ENCODE measurements around the gene VSIG8. TPM values are rescaled to one million over a fixed set of nuclear protein-coding genes. Genes with fewer than 3 reads are reported as not detected.

VSIG8 gene
- total and polyA plus RNA-seq, 2 donors (not counting 1 experiment from before 2014, with no cell fraction given), result under 0.01 TPM; not detected in 1

DNA sequence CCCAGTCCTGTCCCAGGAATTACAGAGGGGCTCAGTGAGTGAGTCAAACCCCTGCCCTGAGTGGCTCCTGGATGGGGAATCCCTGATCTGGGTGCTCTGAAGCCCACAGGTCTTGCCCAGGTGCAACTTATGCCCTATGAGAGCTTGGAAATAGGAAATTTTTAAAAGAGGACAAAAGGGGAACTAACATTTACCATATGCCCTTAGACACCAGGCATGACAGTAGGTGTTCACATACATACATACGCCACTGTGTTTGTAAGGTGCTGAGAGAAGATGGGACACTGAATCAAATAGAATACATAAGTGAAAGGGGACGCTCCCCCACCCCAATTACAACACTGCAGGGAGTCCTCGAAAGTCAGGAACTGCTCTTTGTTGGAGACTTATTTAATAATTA is 36.1 kb upstream of the VSIG8 start:
- H3K27ac ChIP-seq (ENCODE audit: insufficient read depth, low read length), result no peak overlapping the region
- H3K4me3 ChIP-seq (replicated peaks in 1 of 4; ENCODE audit: control extremely low read depth in 1 of 4, insufficient read depth in 1 of 4, low read depth in 3 of 4, low read length in 4 of 4), result no peak overlapping the region
- no peak overlapping the region for H3K4me2 ChIP-seq (ENCODE audit: extremely low read depth, insufficient read depth, low read length)
- peaks cover 3% of the 10 kb centered on the region for H3K4me1 ChIP-seq (ENCODE audit: control insufficient read depth, extremely low read depth, insufficient read depth, low read length)
- no peaks in the 10 kb centered on the region for H3K79me2 ChIP-seq (ENCODE audit: control insufficient read depth, insufficient read depth, low read length)
- TF ChIP-seq, protein P1, sequence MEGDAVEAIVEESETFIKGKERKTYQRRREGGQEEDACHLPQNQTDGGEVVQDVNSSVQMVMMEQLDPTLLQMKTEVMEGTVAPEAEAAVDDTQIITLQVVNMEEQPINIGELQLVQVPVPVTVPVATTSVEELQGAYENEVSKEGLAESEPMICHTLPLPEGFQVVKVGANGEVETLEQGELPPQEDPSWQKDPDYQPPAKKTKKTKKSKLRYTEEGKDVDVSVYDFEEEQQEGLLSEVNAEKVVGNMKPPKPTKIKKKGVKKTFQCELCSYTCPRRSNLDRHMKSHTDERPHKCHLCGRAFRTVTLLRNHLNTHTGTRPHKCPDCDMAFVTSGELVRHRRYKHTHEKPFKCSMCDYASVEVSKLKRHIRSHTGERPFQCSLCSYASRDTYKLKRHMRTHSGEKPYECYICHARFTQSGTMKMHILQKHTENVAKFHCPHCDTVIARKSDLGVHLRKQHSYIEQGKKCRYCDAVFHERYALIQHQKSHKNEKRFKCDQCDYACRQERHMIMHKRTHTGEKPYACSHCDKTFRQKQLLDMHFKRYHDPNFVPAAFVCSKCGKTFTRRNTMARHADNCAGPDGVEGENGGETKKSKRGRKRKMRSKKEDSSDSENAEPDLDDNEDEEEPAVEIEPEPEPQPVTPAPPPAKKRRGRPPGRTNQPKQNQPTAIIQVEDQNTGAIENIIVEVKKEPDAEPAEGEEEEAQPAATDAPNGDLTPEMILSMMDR (conservative IDR thresholded peaks at IDR 0.05 in 1 of 2, IDR thresholded peaks at IDR 0.05 in 1 of 2; ENCODE audit: low read depth in 1 of 2, low read length in 2 of 2), result no peak
- TF ChIP-seq EZH2 (IDR thresholded peaks at IDR 0.05; ENCODE audit: low read length, missing control alignments), result no peak
- no peaks in the 10 kb centered on the region for H3K36me3 ChIP-seq (ENCODE audit: control insufficient read depth, insufficient read depth, low read length)
- H3K9ac ChIP-seq (ENCODE audit: insufficient read depth, low read length), result no peak overlapping the region
- H3K9me3 ChIP-seq (ENCODE audit: control insufficient read depth, insufficient read depth, low read depth, low read length), result no peaks in the 10 kb centered on the region
- no peaks in the 10 kb centered on the region for H4K20me1 ChIP-seq (ENCODE audit: control insufficient read depth, extremely low read depth, insufficient read depth, low read length)
- no peak for DNase-seq (ENCODE audit: low read depth in 2 of 2)
- no peaks in the 10 kb centered on the region for H3K27me3 ChIP-seq (ENCODE audit: control insufficient read depth, insufficient read depth, low read length)
- no peak overlapping the region for H2AFZ ChIP-seq (ENCODE audit: low read length)

DNA sequence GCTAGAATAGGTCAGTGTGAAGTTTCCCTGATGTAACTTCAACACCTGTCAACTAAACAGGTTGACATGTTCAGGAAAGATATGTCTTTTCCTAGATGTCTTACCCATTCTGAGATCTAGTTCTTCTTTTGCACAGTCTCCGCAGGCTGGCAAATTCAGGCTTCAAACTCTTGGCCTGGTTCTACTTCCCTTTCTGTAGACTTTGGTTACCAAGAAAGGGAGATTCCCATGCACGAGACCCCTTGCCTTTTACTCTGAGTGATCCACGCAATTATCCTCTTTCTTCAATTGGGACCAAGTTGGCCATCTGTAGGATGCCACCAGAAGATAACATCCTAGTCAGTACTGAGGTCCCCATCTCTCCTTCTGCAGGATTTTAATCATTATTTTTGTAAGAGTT is 35.5 kb upstream of the VSIG8 start:
- Histone ChIP-seq H3K4me1 (ENCODE audit: control insufficient read depth, extremely low read depth, insufficient read depth, low read length) (peaks cover 3% of the 10 kb centered on the region), H3K9me3 (ENCODE audit: control insufficient read depth, insufficient read depth, low read depth, low read length) (no peaks in the 10 kb centered on the region), H3K4me2 (ENCODE audit: extremely low read depth, insufficient read depth, low read length) (no peak overlapping the region), H3K9ac (ENCODE audit: insufficient read depth, low read length) (no peak overlapping the region), H3K4me3 (replicated peaks in 1 of 4; ENCODE audit: control extremely low read depth in 1 of 4, insufficient read depth in 1 of 4, low read depth in 3 of 4, low read length in 4 of 4) (no peak overlapping the region), H3K36me3 (ENCODE audit: control insufficient read depth, insufficient read depth, low read length) (no peaks in the 10 kb centered on the region), H4K20me1 (ENCODE audit: control insufficient read depth, extremely low read depth, insufficient read depth, low read length) (no peaks in the 10 kb centered on the region), H3K27me3 (ENCODE audit: control insufficient read depth, insufficient read depth, low read length) (no peaks in the 10 kb centered on the region), H3K79me2 (ENCODE audit: control insufficient read depth, insufficient read depth, low read length) (no peaks in the 10 kb centered on the region), H2AFZ (ENCODE audit: low read length) (no peak overlapping the region), H3K27ac (ENCODE audit: insufficient read depth, low read length) (no peak overlapping the region)
- no peak for TF ChIP-seq EZH2 (IDR thresholded peaks at IDR 0.05; ENCODE audit: low read length, missing control alignments)
- TF ChIP-seq, protein P1 (conservative IDR thresholded peaks at IDR 0.05 in 1 of 2, IDR thresholded peaks at IDR 0.05 in 1 of 2; ENCODE audit: low read depth in 1 of 2, low read length in 2 of 2), result no peak
- DNase-seq (ENCODE audit: low read depth in 2 of 2), result no peak

DNA sequence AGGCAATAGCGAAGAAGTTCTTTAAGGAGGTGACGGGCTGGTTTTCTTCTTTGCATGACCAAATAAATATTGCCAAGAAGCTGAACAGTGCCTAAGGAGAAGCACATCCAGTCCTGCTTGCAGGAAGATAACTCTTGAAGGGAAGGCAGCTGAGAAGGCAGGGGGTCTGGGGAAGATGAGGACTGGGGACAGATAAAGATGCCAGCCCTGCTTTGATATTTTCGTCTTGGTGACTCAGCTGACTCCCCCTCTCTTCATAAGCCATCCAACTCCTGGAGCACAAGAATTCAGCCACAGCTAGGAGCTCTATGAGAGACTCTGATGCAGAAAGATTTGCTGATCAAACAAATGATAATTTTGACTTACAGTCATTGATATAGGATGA is 34.1 kb upstream of the VSIG8 start:
- Histone ChIP-seq H3K4me3 (replicated peaks in 1 of 4; ENCODE audit: control extremely low read depth in 1 of 4, insufficient read depth in 1 of 4, low read depth in 3 of 4, low read length in 4 of 4) (no peak overlapping the region), H3K27me3 (ENCODE audit: control insufficient read depth, insufficient read depth, low read length) (no peaks in the 10 kb centered on the region), H2AFZ (ENCODE audit: low read length) (no peak overlapping the region), H3K36me3 (ENCODE audit: control insufficient read depth, insufficient read depth, low read length) (no peaks in the 10 kb centered on the region), H3K27ac (ENCODE audit: insufficient read depth, low read length) (no peak overlapping the region), H3K9ac (ENCODE audit: insufficient read depth, low read length) (no peak overlapping the region), H3K4me1 (ENCODE audit: control insufficient read depth, extremely low read depth, insufficient read depth, low read length) (peaks cover 3% of the 10 kb centered on the region), H3K9me3 (ENCODE audit: control insufficient read depth, insufficient read depth, low read depth, low read length) (no peaks in the 10 kb centered on the region), H3K4me2 (ENCODE audit: extremely low read depth, insufficient read depth, low read length) (no peak overlapping the region), H4K20me1 (ENCODE audit: control insufficient read depth, extremely low read depth, insufficient read depth, low read length) (no peaks in the 10 kb centered on the region), H3K79me2 (ENCODE audit: control insufficient read depth, insufficient read depth, low read length) (no peaks in the 10 kb centered on the region)
- TF ChIP-seq, protein P1 (conservative IDR thresholded peaks at IDR 0.05 in 1 of 2, IDR thresholded peaks at IDR 0.05 in 1 of 2; ENCODE audit: low read depth in 1 of 2, low read length in 2 of 2), result no peak
- TF ChIP-seq EZH2 (IDR thresholded peaks at IDR 0.05; ENCODE audit: low read length, missing control alignments), result no peak
- DNase-seq (ENCODE audit: low read depth in 2 of 2), result no peak
